ENCODE data around the gene VAMP1. TPM values are rescaled to one million over a fixed set of nuclear protein-coding genes. Genes with fewer than 3 reads are reported as not detected.
A peak's percentile ranks its signal among the peaks of the same experiment; 100 is the strongest.
"Not testable (repeated sequence)": the region's sequence is repeated elsewhere in the genome, so short reads cannot be mapped to it uniquely, and the experiment has no call there.

Gene VAMP1
- total RNA-seq, 5 donors from 2014 or later (not counting 1 experiment from before 2014, with no cell fraction given) = 64.6 to 92.2 (median 75.8) TPM

DNA sequence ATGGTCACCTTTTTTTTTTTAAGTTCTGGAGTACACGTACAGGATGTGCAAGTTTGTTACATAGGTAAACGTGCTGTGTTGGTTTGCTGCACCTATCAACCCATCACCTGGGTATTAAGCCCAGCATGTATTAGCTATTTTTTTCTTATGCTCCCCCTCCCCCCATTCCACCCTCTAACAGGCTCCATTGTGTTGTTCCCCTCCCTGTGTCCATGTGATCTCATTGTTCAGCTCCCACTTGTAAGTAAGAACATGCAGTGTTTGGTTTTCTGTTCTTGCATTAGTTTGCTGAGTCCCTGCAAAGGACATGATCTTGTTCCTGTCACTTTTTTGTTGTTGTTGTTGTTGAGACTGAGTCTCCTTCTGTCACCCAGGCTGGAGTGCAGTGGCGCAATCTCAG, 26.8 kb upstream of the VAMP1 start:
- H3K27me3 ChIP-seq (replicated peaks in 1 of 2; ENCODE audit: control insufficient read depth in 2 of 2, extremely low read depth in 1 of 2, insufficient read depth in 2 of 2, low read length in 1 of 2); H3K36me3 Mint-ChIP-seq; H3K4me3 Mint-ChIP-seq; H3K9me3 Mint-ChIP-seq; ATAC-seq (replicated peaks in 1 of 4); H3K9me3 ChIP-seq; DNase-seq; H3K4me3 ChIP-seq (ENCODE audit: control insufficient read depth in 1 of 2, extremely low read depth in 1 of 2, low read length in 1 of 2); H3K27me3 Mint-ChIP-seq; H3K27ac ChIP-seq (ENCODE audit: low read length): not testable (repeated sequence)
- ChIA-PET CTCF (interaction anchor here in 1 of 2 donors (1.0 to 1.1 kb wide), 2 partner anchors 32 to 40 kb away, joined by 3 read pairs; no protein-coding TSS in a partner anchor), POLR2A (interaction anchor here in 1 of 2 donors (0.6 kb wide), 1 partner anchor 15 kb away, joined by 8 read pairs; no protein-coding TSS in a partner anchor)
- Mint-ChIP-seq H3K27ac (peak overlapping the region; percentile 76 to 83), H3K4me1 (peaks cover 33 to 34% (median 33%) of the 10 kb centered on the region in 3 donors)
- peaks cover 0 to 34% of the 10 kb centered on the region in 2 donors for H3K36me3 ChIP-seq (ENCODE audit: control insufficient read depth in 2 of 2, extremely low read depth in 1 of 2, insufficient read depth in 1 of 2, low read length in 1 of 2)
- H3K4me1 ChIP-seq (ENCODE audit: control insufficient read depth in 1 of 2, extremely low read depth in 1 of 2, insufficient read depth in 2 of 2, low read length in 2 of 2) = peaks cover 19 to 30% of the 10 kb centered on the region in 2 experiments
- no CpG with 5 or more reads among the region's 3 CpGs for WGBS (ENCODE audit: insufficient coverage)

DNA sequence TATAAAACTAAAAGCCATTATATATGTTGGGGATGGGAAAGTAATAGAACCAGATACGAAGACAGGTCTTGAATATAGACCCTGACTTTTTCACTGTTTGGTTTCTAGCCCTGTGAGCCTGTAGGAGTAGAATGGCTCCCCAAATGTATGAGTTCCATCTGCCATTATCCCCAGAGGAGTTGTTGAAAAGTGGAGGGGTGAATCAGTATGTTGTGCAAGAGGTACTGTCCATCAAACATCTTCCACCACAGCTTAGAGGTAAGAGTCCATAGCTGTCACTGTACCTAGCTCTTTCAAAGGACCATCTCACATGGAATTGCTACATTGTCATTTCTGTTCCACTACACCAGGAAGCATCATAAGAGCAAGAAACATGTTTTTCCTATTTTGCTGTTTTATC, 24.5 kb upstream of the VAMP1 start:
- Histone ChIP-seq H3K27ac (ENCODE audit: low read length) (peak overlapping the region; percentile 43), H3K36me3 (ENCODE audit: control insufficient read depth in 2 of 2, extremely low read depth in 1 of 2, insufficient read depth in 1 of 2, low read length in 1 of 2) (peaks cover 0 to 42% of the 10 kb centered on the region in 2 donors), H3K27me3 (replicated peaks in 1 of 2; ENCODE audit: control insufficient read depth in 2 of 2, extremely low read depth in 1 of 2, insufficient read depth in 2 of 2, low read length in 1 of 2) (no peaks in the 10 kb centered on the region), H3K4me1 (ENCODE audit: control insufficient read depth in 1 of 2, extremely low read depth in 1 of 2, insufficient read depth in 2 of 2, low read length in 2 of 2) (peaks cover 21 to 33% of the 10 kb centered on the region in 2 experiments), H3K4me3 (ENCODE audit: control insufficient read depth in 1 of 2, extremely low read depth in 1 of 2, low read length in 1 of 2) (peak overlapping the region; percentile 15 to 99), H3K9me3 (no peaks in the 10 kb centered on the region)
- Mint-ChIP-seq H3K4me1 (peaks cover 37 to 40% (median 40%) of the 10 kb centered on the region in 3 donors), H3K4me3 (peak overlapping the region; percentile 93 to 97 (median 93)), H3K9me3 (no peaks in the 10 kb centered on the region), H3K27ac (peak overlapping the region; percentile 91 to 98), H3K36me3 (peaks cover 17% of the 10 kb centered on the region), H3K27me3 (no peaks in the 10 kb centered on the region)
- POLR2A ChIA-PET = interaction anchor here in 1 of 2 donors (1.0 kb wide), 1 partner anchor 15 kb away, joined by 4 read pairs; no protein-coding TSS in a partner anchor
- WGBS (ENCODE audit: insufficient coverage) = no CpG with 5 or more reads among the region's 1 CpG
- ATAC-seq (replicated peaks in 1 of 4) = no peak
- no peak for DNase-seq
- CTCF ChIA-PET = interaction anchor here (0.6 to 1.6 kb wide), 9 partner anchors 24 to 258 kb away, joined by 3 to 7 read pairs (median 4); partner anchors contain the start of genes GAPDH (in 1 of the 2), MLF2 (in 1 of the 2) and VAMP1 (in 1 of the 2)

DNA sequence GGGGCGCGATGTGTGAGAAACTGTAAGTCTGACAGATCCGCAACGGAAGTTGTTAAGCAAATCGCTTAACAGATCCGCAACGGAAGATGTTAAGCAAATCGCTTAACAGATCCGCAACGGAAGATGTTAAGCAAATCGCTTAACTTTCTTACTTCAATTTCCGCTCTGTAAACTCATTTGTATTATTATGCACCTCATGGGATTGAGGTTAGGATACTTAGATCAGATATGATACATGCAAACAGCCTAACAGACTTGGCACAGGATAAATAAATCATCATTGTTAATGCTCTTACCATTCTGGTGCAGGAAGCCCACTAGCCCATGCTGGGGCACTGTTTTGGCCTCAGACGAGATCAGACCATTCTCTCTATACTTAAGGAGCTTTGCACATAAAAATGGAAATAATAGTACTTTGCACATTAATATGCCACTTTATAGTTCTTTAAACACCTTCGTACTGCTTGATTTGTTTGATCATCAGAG, 23.8 kb upstream of the VAMP1 start:
- peak overlapping the region; percentile 94 to 99 for H3K4me3 ChIP-seq (ENCODE audit: control insufficient read depth in 1 of 2, extremely low read depth in 1 of 2, low read length in 1 of 2)
- no peaks in the 10 kb centered on the region for H3K27me3 ChIP-seq (replicated peaks in 1 of 2; ENCODE audit: control insufficient read depth in 2 of 2, extremely low read depth in 1 of 2, insufficient read depth in 2 of 2, low read length in 1 of 2)
- 0% methylated on average over 2 of the region's 14 CpGs for WGBS (ENCODE audit: insufficient coverage)
- CTCF ChIA-PET = interaction anchor here in 1 of 2 donors (0.7 to 1.6 kb wide), 7 partner anchors 23 to 259 kb away, joined by 3 to 7 read pairs (median 4); partner anchors contain the start of genes MLF2 and VAMP1
- H3K36me3 ChIP-seq (ENCODE audit: control insufficient read depth in 2 of 2, extremely low read depth in 1 of 2, insufficient read depth in 1 of 2, low read length in 1 of 2) = peaks cover 0 to 38% of the 10 kb centered on the region in 2 donors
- Mint-ChIP-seq H3K27ac (peak overlapping the region; percentile 91 to 98), H3K4me3 (peak overlapping the region; percentile 93 to 97 (median 93)), H3K36me3 (peaks cover 17% of the 10 kb centered on the region), H3K4me1 (peaks cover 37 to 40% (median 40%) of the 10 kb centered on the region in 3 donors), H3K27me3 (no peaks in the 10 kb centered on the region), H3K9me3 (no peaks in the 10 kb centered on the region)
- peak overlapping the region; percentile 43 for H3K27ac ChIP-seq (ENCODE audit: low read length)
- DNase-seq = no peak
- ATAC-seq (replicated peaks in 1 of 4) = peak; percentile 2 to 54 (median 48)
- POLR2A ChIA-PET = interaction anchor here in 1 of 2 donors (1.0 kb wide), 1 partner anchor 16 kb away, joined by 4 read pairs; no protein-coding TSS in a partner anchor
- peaks cover 21 to 33% of the 10 kb centered on the region in 2 experiments for H3K4me1 ChIP-seq (ENCODE audit: control insufficient read depth in 1 of 2, extremely low read depth in 1 of 2, insufficient read depth in 2 of 2, low read length in 2 of 2)
- no peaks in the 10 kb centered on the region for H3K9me3 ChIP-seq

DNA sequence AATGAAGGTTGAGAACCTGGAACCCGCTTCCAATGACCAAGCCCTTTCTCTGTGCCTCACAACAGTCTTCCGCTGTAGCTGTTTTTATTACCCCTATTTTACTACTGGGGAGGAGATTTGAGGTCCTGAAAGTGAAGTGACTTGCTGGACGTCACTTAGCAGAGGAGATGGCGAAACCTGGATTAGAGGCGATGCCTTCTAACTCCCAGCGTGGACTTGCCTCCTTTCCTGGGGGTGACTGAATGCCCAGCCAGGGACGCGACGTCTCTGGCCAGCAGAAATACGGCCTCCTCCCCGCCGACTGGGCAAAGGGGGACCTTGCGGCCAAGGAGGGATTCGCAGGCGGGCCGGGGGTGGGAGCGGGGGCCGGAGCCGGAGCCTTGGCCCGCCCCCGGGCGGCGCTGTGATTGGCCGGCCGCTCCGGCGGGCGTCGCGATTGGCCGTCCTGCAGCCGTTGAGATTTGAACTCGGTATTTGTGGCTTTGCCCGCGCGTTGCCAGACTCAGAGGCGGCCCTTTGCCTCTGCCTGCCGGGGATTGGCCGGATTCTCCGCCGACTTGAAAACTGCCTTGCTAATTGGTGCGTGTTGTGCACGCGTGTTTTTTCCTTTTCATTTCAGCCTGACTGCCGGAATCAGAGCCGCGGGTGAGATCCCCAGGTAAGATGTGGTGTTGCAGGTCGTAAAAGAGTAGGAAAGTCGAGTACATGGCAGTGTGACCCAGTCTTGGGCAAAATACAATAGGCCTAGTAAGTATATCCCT, 23.2 kb upstream of the VAMP1 start, which contains the start of gene NCAPD2:
TSS of gene NCAPD2 (plus strand) at position 606 of the 761 bp plus-strand sequence. CDS start 997 bp downstream, outside the sequence.
- peaks cover 0 to 32% of the 10 kb centered on the region in 2 donors for H3K36me3 ChIP-seq (ENCODE audit: control insufficient read depth in 2 of 2, extremely low read depth in 1 of 2, insufficient read depth in 1 of 2, low read length in 1 of 2)
- Mint-ChIP-seq H3K27me3 (no peaks in the 10 kb centered on the region), H3K4me1 (peaks cover 37 to 40% (median 40%) of the 10 kb centered on the region in 3 donors), H3K36me3 (peaks cover 17% of the 10 kb centered on the region), H3K9me3 (no peaks in the 10 kb centered on the region), H3K4me3 (peak within 1 kb of the TSS; percentile 93 to 97 (median 93)), H3K27ac (peak within 1 kb of the TSS; percentile 91 to 98)
- peak within 1 kb of the TSS; percentile 94 to 99 for H3K4me3 ChIP-seq (ENCODE audit: control insufficient read depth in 1 of 2, extremely low read depth in 1 of 2, low read length in 1 of 2)
- H3K4me1 ChIP-seq (ENCODE audit: control insufficient read depth in 1 of 2, extremely low read depth in 1 of 2, insufficient read depth in 2 of 2, low read length in 2 of 2) = peaks cover 21 to 33% of the 10 kb centered on the region in 2 experiments
- no peaks in the 10 kb centered on the region for H3K27me3 ChIP-seq (replicated peaks in 1 of 2; ENCODE audit: control insufficient read depth in 2 of 2, extremely low read depth in 1 of 2, insufficient read depth in 2 of 2, low read length in 1 of 2)
- DNase-seq (peak; percentile 86 to 97 (median 94)), ATAC-seq (replicated peaks in 1 of 4) (peak; percentile 86 to 91 (median 90))
- no peaks in the 10 kb centered on the region for H3K9me3 ChIP-seq
- ChIA-PET CTCF (interaction anchor here in 1 of 2 donors (0.7 to 2.0 kb wide), 6 partner anchors 23 to 70 kb away, joined by 3 to 10 read pairs (median 4); partner anchors contain the start of gene VAMP1), POLR2A (interaction anchor here (0.6 to 1.4 kb wide), 3 partner anchors 23 to 196 kb away, joined by 3 to 11 read pairs (median 5); partner anchors contain the start of genes VAMP1 (in 1 of the 2) and ZNF384 (in 1 of the 2))
- under 1% methylated on average over 47 of the region's 49 CpGs for WGBS (ENCODE audit: insufficient coverage)
- peak within 1 kb of the TSS; percentile 88 for H3K27ac ChIP-seq (ENCODE audit: low read length)

DNA sequence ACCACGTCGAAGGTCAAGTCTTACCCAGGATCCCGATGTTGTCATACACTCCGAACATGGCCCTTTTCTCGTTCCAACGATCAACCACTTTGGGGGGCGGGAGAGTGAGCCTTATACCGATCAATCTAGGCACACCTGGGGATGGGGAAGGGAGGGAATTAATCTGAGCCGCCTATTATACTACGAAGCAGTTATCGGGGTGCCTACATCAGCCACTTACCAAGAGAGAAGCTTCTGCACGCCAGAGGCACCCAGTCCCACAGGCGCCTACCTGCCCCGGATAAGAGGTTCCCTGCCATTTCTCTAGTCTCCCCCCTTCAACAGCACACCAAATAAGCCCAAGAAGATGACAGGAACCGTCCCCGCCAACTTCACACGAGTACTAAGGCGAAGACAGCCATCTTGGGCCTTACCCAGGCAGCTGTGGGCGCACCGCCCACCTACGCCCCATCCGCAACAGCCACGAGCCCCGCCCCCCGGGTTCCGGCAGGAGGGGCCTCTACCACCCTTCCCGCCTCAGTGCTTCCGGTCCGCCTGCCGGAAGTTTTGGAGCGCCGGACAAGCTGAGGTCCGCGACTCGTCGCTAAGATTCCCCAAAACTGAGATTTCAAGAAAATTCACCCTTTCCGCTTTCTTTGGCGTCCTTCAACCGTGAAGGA, 22.5 kb upstream of the VAMP1 start, which contains the start of gene MRPL51:
TSS of gene MRPL51 (minus strand) at position 425 of the 659 bp plus-strand sequence. CDS start at position 299, 126 bp downstream.
- Histone ChIP-seq H3K9me3 (no peaks in the 10 kb centered on the region), H3K4me3 (ENCODE audit: control insufficient read depth in 1 of 2, extremely low read depth in 1 of 2, low read length in 1 of 2) (peak within 1 kb of the TSS; percentile 94 to 99), H3K36me3 (ENCODE audit: control insufficient read depth in 2 of 2, extremely low read depth in 1 of 2, insufficient read depth in 1 of 2, low read length in 1 of 2) (peaks cover 0 to 28% of the 10 kb centered on the region in 2 donors), H3K27ac (ENCODE audit: low read length) (peak within 1 kb of the TSS; percentile 88), H3K4me1 (ENCODE audit: control insufficient read depth in 1 of 2, extremely low read depth in 1 of 2, insufficient read depth in 2 of 2, low read length in 2 of 2) (peaks cover 21 to 33% of the 10 kb centered on the region in 2 experiments), H3K27me3 (replicated peaks in 1 of 2; ENCODE audit: control insufficient read depth in 2 of 2, extremely low read depth in 1 of 2, insufficient read depth in 2 of 2, low read length in 1 of 2) (no peaks in the 10 kb centered on the region)
- CTCF ChIA-PET = interaction anchor here in 1 of 2 donors (0.7 to 2.0 kb wide), 4 partner anchors 22 to 45 kb away, joined by 3 to 10 read pairs (median 4); partner anchors contain the start of gene VAMP1
- DNase-seq = peak; percentile 82 to 97 (median 94)
- H3K4me1 Mint-ChIP-seq = peaks cover 37 to 39% (median 38%) of the 10 kb centered on the region in 3 donors
- ATAC-seq (replicated peaks in 1 of 4) = peak; percentile 79 to 81 (median 80)
- WGBS (ENCODE audit: insufficient coverage) = 0% methylated on average over 25 of the region's 39 CpGs
- POLR2A ChIA-PET = interaction anchor here (0.6 to 1.4 kb wide), 4 partner anchors 22 to 197 kb away, joined by 3 to 11 read pairs (median 4); partner anchors contain the start of genes VAMP1 (in 1 of the 2) and ZNF384 (in 1 of the 2)
- peaks cover 14% of the 10 kb centered on the region for H3K36me3 Mint-ChIP-seq
- H3K27me3 Mint-ChIP-seq = no peaks in the 10 kb centered on the region
- no peaks in the 10 kb centered on the region for H3K9me3 Mint-ChIP-seq
- H3K4me3 Mint-ChIP-seq = peak within 1 kb of the TSS; percentile 93 to 97 (median 93)
- H3K27ac Mint-ChIP-seq = peak within 1 kb of the TSS; percentile 91 to 98

Data from T-cell (primary cell).